DMS114 treated with DMSO at 0.1 percent for 48 hours (cell line): ENCODE measurements around the gene CDH11.

Experiments used
- DNase-seq: peaks from one replicate; lab custom pipeline; 2025; ENCODE audit not compliant: unreplicated experiment; lab: John Stamatoyannopoulos, UW

CDH11 gene

DNA sequence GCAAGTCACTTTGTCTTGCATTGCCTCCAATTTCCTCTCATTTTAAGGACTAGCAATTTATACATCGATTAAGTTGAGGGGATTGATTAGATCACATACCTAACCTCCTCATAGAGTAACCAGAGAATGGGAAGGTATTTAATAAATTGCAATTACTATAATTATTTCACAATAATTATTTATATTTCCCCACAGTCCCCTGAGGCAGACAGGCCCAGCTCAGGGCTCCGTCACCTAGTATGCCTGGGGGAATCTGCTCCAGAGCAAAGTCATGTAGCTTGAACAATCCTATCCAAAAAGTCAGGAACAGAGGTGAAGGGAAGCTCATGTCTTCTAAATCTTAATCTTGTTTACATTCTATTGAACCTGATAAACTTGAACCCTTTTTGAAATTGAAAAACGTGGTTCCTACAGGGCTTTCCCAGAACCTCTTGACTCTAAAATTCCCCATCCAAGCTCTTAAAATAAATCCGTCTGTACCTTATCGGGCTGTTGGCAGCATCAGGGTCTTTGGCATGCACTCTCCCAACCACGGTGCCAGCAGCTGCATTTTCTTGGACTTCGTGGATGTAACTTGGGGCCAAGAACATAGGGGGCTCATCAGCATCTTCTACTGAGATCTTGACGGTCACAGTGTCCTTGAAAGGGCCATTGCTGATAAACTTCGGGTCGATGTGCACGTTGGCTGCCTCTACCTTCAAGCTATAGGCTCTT, 140.1 kb downstream of the CDH11 start:
- DNase-seq: no peak

DNA sequence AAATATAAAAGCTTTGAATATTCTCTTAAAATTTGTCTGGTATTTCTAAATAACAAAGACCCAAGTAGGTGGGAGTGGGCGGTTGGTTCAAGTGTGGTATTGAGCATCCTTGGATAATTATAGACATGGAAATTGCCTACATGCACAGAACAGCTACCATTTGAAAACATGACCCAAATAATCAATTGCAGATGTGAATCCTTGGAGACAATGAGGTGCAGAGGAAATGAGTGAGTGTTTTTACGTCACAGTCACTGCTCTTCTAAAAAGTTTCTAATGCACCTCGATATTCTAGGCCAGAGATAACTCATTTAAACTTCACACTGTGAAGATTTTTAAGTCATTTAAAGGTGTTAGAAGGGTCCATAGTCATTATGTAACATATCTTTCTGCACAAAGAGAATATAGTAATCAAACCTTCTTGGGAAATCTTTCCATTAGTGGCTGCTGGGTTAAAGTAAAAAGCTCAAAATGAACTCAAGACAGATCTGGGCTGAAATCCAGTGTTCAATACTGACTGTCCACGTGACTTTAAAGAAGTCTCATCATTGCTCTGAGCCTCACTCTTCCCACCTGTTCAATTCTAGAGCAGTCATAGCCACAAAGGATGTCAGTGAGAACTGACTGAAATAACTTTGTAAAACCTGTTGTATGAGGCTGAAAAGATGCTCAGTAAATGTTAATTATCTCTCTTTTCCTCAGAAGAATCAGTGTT, 144.5 kb downstream of the CDH11 start:
- DNase-seq: no peak

DNA sequence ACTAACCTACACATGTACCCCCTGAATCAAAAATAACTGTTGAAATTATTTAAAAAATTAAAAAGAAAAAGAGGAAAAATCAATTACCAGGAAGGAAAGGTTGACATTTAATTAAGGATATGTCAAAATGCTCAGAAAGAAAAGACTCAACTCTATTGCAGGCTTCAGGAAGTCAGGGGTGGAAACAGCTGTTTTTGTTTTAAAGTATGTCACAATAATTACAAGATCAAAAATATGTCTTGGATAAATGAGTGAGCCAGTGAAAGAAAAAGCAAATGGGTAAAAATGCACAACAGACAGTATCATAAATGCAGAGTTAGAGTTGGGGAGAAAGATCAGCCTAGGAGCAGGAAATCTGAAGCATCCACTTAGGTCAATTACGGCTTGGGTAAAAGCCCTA, 146.0 kb downstream of the CDH11 start:
- DNase-seq: no peak

DNA sequence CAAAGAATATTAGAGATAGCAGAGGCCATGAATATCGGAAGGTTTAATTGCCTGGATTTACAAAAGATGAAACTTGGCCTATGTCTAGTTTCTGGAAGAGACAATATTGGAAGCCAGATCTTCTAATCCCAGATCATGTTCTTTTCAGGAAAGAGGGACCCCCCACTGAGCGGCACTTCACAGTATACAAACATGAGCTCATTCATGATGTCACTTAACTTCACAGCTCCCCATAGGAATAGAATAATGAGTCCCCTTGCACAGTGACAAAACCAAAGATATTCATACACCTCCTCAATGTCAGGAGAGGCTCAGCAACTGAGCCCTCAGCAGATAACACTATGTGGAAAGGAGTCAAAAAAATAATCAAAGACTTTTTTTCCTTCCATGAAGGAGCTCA, 147.5 kb downstream of the CDH11 start:
- DNase-seq: no peak

DNA sequence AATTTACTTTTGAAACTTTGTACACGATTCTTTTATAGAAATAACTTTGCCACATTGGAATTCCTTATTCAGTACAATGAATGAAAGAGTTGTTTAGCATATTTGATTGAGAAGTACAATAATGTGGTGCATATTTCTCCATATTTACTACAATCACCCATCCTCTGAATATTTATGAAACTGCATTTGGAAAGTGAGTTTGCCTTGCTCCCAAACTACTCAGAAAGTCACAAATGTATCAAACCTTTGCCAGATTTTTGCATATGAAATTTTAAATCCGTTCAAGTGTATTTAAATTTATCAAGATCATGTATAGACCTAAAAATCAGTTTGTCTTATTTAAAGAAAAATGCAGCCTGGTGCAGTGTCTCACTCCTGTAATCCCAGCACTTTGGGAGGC, 148.7 kb downstream of the CDH11 start:
- DNase-seq: no peak

DNA sequence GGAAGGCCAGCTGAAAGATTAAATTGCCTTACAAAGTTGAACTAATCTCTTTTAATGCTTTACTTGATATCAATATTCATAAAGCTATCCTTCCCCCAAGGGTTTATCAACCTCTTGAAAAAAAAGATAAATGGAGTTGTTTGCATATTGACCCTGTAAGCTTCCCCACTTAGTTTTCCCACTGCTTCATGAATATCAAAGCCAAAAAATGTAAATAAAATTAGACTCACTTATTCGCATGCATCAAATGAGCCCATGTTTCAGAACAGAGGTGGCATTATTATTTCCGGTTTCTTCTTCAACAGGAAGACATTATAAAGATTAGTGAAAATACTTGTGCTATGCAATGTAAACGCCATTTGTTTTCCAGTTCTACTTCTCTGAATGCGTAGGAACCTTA, 150.7 kb downstream of the CDH11 start:
- DNase-seq: no peak

DNA sequence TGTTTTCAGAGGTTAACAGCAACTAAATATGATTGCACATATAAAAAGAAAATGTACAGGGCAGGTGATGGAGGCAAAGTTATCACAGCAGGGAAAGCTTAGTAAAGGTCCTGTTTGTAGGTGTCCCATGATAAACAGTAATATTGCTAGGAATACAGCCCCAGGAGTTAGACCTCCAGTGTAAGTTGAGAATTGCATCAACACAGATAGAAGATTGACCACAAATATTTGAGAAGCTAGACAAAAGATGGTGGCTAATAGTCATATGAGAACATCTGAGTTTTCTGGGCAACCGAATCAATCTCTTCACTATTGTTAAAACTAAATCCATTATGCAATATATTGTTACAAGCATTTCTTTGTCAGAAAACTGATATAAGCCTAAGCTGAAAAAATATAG, 152.6 kb downstream of the CDH11 start:
- no peak for DNase-seq

DNA sequence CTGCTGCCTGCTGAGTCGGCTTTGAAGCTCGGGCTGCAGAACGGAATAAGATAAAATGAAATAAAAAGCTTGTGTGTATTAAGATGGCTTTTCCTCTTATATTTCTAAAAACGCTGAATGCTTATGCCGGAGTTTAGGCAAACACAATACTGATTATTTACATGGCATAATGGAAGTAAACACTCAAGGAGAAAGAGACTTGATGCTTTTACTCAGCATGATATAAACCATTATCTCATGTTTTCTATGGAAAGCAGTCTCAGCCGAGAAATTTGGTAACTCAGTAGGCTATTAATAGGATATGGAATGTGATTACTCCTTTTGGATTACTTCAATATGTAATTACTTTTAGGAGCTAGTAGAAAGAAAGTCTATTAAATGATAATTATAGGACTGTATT, 153.3 kb downstream of the CDH11 start:
- DNase-seq: no peak

DNA sequence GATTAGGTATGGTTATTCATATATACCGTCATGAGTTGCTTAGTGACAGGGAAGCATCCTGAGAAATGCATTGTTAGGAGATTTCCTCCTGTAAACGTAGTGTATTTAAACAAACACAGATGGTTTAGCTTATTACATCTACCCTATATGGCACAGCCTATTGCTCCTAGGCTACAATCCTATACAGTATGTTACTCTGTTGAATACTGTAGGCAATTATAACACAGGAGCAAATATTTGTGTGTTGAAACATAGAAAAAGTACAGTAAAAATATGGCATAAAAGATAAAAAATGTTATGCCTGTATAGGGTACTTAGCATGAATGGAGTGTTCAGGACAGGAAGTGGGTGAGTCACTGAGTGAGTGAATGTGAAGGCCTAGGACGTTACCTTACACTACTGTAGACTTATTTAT, 157.7 kb downstream of the CDH11 start:
- DNase-seq: no peak

DNA sequence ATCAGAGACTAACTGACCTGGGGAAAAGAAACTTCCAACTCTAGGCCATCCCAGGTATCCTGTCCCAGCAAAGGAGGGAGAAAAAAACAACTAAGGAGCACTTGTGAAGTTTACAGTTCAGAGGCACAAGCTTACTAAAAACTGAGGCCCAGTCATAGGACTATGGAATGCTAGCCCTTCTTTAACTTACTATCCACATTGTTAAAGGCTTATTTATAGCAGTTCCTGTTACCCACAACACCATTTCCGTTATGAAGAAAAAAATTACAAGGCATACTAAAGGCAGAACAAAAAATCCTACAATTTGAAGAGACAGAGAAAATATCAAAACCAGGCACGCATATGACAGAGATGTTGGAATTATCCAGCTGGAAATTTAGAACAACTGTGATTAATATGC, 159.1 kb downstream of the CDH11 start:
- no peak for DNase-seq

DNA sequence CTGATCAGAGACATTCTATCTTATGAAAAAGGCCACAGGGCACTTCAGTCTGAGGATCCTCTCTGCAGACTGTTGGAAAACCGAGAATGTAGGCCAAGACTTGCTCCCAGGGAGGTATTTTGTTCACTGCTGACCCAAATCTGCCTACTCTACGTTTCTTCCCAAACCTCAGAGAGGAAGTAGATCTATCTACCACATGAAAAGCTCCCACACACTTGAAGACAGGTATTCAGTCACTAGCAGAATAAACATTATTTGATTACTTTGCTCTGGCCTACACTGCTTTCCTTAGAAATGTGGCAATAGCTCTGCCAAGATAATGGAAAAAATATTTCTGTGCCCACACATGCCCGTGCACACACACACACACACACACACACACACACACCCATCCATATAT, 164.6 kb downstream of the CDH11 start:
- DNase-seq: no peak

DNA sequence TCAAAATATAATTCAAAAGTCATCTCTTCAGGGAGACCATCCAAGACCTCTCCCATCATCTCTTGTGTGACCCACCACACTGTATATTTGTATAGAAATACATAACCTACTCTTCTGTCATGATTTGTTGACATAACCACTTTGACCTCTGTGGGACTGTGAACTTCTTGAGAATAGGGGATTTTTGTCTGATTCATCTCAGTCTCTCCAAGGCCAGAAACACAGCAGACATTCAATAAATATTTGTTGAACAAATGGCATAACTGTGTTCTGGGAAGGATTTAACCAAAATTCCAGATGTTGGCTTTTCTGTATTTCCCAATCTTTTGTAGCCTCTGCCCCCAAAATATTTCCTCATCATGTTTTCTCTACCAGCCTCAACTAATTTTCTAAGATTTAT, 169.7 kb downstream of the CDH11 start:
- no peak for DNase-seq

DNA sequence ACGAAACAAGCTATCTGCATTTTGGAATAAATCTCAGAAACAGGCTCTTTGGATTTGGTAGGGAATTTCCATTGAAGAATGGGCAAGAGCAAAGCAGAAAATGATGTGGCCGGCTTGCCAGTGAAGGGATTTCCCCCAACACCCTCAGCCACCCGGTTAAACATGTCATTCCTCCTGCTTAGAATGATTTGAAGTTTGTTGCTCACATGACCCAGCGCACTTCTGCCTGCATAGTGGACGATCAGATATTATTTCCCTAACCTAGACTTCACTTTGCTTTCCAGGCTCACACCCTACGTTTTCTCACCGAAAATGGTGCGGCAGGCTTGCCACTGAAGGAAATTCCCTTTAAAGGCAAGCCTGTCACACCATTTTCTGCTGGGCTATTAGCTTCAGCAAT, 170.7 kb downstream of the CDH11 start:
- DNase-seq: no peak

DNA sequence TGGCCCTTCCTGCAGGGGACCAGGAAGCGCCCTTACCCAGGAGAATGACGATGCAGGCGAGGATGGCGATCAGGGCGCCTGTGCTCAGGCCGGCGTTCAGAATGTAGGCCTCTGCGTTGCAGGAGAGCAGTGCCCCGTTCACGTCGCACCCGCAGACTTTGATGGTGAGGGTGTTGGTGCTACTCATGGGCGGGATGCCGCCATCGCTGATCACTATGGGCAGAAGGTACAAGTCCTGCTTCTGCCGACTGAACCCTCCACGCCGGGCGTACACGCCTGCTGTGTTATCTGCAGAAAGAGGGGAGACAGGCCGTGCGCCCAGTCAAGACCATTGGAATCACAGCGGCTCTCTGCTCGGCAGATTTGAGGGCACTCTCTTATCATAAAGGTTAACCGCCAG, 171.1 kb downstream of the CDH11 start:
- DNase-seq: no peak

DNA sequence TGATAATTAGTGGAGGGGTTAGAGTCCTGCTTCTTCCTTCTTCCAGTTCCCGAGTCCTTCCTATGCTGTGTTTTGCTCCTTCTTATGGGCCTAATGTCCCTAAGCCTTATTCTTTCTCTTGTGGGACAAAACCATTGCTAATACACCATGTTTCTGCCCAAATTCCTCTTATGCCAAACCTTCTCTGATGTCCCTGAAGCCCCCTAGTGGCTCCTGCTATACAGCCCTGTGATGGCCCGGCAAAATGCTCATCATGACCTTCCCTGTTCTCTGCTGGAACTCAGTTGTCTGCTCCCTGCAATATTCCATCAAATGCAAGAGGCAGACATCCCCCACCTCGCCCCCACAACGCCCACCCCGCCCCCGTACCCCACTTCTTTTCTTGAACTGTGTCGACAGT, 171.6 kb downstream of the CDH11 start:
- DNase-seq: no peak

DNA sequence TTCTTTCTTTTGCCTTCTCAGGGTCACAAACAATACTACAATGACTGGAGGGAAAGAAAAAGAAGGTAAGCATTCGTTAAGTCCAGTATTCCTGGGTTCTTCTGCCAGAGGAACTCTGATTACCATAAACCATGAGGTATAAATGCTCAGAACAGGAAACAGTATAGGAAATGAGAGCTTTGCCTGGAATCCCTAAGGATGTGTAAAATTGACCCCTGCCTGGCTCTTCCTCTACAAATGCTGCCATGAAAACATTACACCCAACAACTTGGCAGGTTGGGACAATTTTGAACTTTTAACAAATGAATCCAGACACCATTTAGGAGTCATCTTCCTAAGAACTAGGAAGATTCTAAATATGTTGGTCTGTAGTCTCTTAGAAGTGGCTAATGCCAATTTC, 173.8 kb downstream of the CDH11 start:
- DNase-seq: no peak

DNA sequence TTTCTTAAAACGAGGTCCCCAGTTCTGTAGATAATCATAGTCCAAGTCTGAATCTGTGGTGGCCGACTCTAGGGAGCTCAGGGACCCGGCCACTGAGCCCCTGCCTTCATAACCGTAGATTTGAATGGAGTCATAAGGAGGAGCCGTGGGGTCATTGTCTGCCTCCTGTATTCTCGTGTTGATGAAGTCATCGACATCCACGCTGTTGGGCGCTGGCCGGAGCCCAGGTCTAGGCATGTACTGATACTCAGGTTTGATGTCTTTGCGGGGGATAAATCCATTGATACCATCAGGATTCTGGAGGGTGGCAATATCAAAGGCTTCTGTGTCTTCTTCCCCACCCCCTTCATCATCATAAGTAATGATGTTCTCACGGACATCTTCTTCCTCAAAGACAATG, 174.2 kb downstream of the CDH11 start:
- no peak for DNase-seq

DNA sequence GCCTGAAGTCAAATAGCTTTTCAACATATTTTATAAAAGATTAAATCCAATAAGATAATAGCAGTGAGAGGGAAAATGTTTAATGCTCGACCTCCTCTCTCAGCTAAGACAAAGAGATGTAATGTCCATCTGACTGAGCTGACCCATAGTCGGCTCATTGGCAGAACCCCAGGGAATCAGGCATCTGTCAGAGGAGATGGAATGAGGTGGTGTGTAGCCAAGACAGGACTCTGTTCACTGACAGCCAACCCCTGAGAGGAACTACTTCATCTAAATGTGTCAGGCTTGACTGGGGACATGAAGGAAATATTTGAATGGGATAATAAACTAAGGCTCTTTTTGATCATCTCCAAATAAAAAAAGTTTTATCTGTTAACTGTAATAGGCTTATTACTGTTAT, 188.0 kb downstream of the CDH11 start:
- no peak for DNase-seq

DNA sequence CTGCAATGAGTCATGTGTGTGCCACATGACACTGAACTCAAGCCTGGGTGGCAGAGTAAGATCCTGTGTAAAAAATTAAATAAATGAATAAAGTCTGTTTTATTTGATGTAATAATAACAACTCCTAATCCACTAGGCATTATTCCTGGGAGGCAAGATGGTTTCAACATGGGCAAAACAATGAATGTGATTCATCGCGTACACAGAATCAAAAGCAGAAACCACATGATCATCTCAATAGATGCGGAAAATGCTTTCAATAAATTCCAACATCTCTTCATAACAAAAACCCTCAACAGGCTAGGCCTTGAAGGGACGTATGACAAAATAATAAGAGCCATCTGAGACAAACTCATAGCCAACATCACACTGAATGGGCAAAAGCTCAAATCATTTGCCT, 195.4 kb downstream of the CDH11 start:
- DNase-seq: no peak

DNA sequence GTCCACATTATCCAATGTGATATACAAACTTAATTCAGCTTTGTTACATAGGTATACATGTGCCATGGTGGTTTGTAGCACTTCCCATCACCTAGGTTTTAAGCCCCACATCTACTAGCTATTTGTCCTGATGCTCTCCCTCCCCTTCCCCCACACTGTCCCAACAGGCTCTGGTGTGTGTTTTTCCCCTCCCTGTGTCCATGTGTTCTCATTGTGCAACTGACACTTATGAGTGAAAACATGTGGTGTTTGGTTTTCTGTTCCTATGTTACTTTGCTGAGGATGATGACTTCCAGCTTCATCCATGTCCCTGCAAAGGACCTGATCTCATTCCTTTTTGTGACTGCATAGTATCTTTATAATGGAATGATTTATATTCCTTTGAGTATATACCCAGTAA, 196.7 kb downstream of the CDH11 start:
- DNase-seq: no peak

DNA sequence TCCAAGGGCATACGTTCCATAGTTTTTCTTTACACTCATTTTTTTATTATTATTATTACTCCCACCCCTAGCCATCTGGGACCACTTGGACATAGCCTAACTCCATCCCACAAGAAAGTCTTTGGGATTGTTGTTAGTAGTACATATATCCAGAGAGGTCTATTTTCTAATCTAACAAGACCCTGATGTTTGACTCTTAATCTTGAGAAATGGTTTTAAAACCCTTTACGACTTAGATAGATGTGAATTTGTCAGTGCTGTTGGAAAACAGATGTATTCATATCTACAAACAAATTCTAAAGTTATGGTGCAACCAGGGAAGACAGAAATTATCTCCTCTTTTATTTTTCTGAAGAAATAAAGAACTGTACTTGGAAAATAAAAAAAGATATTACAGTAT, 197.8 kb downstream of the CDH11 start:
- DNase-seq: no peak

DNA sequence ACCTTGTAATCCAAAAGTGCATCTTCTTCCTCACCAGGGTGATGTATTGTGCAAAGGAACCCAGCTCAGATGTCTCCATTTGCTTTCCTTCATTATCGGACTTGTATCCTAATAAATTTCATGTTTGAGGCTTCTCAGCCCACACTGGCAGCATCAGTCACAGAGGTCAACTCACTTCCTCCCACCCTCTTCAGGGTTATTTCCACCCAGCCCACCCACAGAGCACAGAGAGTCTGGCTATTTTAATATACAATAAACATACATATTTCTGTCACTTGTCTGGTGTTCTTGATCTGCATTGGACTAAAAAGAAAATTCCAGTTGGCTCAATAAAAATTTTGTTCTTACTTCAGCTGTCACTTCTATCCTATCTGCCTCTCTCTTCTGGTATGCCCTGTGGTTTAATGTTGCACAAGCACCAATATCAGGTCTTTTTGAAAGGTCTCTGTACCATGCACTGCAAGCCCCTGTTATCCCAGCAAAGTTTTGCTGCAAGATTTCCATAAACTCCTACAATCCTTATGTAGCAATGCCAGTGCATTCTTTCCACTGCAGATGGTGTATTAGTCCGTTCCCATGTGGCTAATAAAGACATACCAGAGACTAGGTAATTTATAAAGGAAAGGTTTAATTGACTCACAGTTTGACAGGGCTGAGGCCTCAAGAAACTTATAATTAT, 201.8 kb downstream of the CDH11 start:
- DNase-seq: no peak
